Measurements from ENCODE around the gene GASK1A. TPM values are rescaled to one million over a fixed set of nuclear protein-coding genes. Genes with fewer than 3 reads are reported as not detected.

GASK1A gene
- total RNA-seq, 1 experiment from 2014 or later: 5.4 TPM

GRCh38 chr3:42936157-42936981 lies 42.7 kb upstream of the GASK1A start:
- Mint-ChIP-seq H3K36me3 (ENCODE audit: insufficient read depth in 1 of 3, low read depth in 3 of 3) (no peaks in the 10 kb centered on the region), H3K27me3 (ENCODE audit: low read depth) (no peaks in the 10 kb centered on the region), H3K9me3 (no peaks in the 10 kb centered on the region), H3K4me1 (no peaks in the 10 kb centered on the region), H3K27ac (no peak overlapping the region), H3K4me3 (no peak overlapping the region)
- no peak overlapping the region for H4K5ac ChIP-seq (ENCODE audit: insufficient read length, low read depth, low read length)
- no peak overlapping the region for H4K91ac ChIP-seq (ENCODE audit: insufficient read length, low read depth, low read length)
- H2BK12ac ChIP-seq (ENCODE audit: insufficient read length, low read depth, low read length): no peak overlapping the region
- no peaks in the 10 kb centered on the region for H3K23me2 ChIP-seq (ENCODE audit: insufficient read length, low read depth, low read length, poor library complexity, severe bottlenecking)
- H3K56ac ChIP-seq (ENCODE audit: insufficient read length, low read depth, low read length): no peak overlapping the region
- no CpG with 5 or more reads among the region's 43 CpGs for WGBS (ENCODE audit: extremely low coverage, insufficient read length, low lambda C conversion rate)
- no peaks in the 10 kb centered on the region for H3K4me1 ChIP-seq (ENCODE audit: insufficient read depth, low read length)
- H4K8ac ChIP-seq (replicated peaks; ENCODE audit: insufficient read length, low read depth, low read length): no peak overlapping the region
- H2AFZ ChIP-seq (ENCODE audit: low read length): no peak overlapping the region
- no peaks in the 10 kb centered on the region for H4K20me1 ChIP-seq (ENCODE audit: control insufficient read depth, insufficient read depth, insufficient read length)
- no peak for DNase-seq
- H3K23ac ChIP-seq (ENCODE audit: insufficient read length, low read depth, low read length): no peak overlapping the region
- no peak overlapping the region for H3K18ac ChIP-seq (ENCODE audit: insufficient read length, low read depth, low read length)
- no peak overlapping the region for H3K4me2 ChIP-seq (ENCODE audit: insufficient read depth, insufficient read length, low read length)
- no peaks in the 10 kb centered on the region for H3K27me3 ChIP-seq (ENCODE audit: insufficient read depth, low read length)
- no peak overlapping the region for H2BK15ac ChIP-seq (ENCODE audit: low read depth, low read length)
- H3K9me3 ChIP-seq (ENCODE audit: control insufficient read depth, low read depth, low read length): no peaks in the 10 kb centered on the region
- H3K4ac ChIP-seq (ENCODE audit: low read depth, low read length): no peak overlapping the region
- H2AK5ac ChIP-seq (ENCODE audit: insufficient read length, low read length): no peak overlapping the region
- no peak overlapping the region for H3K27ac ChIP-seq (ENCODE audit: insufficient read length, low read depth, low read length)
- no peak overlapping the region for H3K9ac ChIP-seq (ENCODE audit: extremely low read depth, insufficient read length, low read length)
- H2BK120ac ChIP-seq (ENCODE audit: low read depth, low read length, poor library complexity, severe bottlenecking): no peak overlapping the region
- TF ChIP-seq, protein P1, sequence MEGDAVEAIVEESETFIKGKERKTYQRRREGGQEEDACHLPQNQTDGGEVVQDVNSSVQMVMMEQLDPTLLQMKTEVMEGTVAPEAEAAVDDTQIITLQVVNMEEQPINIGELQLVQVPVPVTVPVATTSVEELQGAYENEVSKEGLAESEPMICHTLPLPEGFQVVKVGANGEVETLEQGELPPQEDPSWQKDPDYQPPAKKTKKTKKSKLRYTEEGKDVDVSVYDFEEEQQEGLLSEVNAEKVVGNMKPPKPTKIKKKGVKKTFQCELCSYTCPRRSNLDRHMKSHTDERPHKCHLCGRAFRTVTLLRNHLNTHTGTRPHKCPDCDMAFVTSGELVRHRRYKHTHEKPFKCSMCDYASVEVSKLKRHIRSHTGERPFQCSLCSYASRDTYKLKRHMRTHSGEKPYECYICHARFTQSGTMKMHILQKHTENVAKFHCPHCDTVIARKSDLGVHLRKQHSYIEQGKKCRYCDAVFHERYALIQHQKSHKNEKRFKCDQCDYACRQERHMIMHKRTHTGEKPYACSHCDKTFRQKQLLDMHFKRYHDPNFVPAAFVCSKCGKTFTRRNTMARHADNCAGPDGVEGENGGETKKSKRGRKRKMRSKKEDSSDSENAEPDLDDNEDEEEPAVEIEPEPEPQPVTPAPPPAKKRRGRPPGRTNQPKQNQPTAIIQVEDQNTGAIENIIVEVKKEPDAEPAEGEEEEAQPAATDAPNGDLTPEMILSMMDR (conservative IDR thresholded peaks at IDR 0.05): no peak
- H2BK5ac ChIP-seq (ENCODE audit: insufficient read length, low read length): no peak overlapping the region
- no peak overlapping the region for H2BK20ac ChIP-seq (ENCODE audit: low read depth, low read length, poor library complexity, severe bottlenecking)
- H3K14ac ChIP-seq (ENCODE audit: insufficient read depth, low read length): no peak overlapping the region
- no peak overlapping the region for H3T11ph ChIP-seq (ENCODE audit: low read length)
- H3K79me2 ChIP-seq (ENCODE audit: insufficient read depth, low read length): no peaks in the 10 kb centered on the region
- no peaks in the 10 kb centered on the region for H3K79me1 ChIP-seq (ENCODE audit: insufficient read depth, low read depth, low read length, poor library complexity, severe bottlenecking)

Data from H9 (cell line).